ENCODE measurements around the gene GPR158. TPM values are rescaled to one million over a fixed set of nuclear protein-coding genes. Genes with fewer than 3 reads are reported as not detected.

Gene GPR158
- total and polyA plus RNA-seq, 9 of the 15 experiments (the other 6 are each of a cell fraction or from before 2014, with no cell fraction given): 4.0 to 7.6 (median 5.0) TPM

- TF ChIP-seq RAD21 (CRISPR knock-in tag; conservative IDR thresholded peaks at IDR 0.05 in 1 of 2, IDR thresholded peaks at IDR 0.05 in 1 of 2) (peak in 1 of 2 experiments; percentile 46; a peak in 2 of 4 replicates), ZNF764 (CRISPR knock-in tag; IDR thresholded peaks at IDR 0.05; ENCODE audit: low read depth) (no peak)
- TF ChIP-seq, protein P1, sequence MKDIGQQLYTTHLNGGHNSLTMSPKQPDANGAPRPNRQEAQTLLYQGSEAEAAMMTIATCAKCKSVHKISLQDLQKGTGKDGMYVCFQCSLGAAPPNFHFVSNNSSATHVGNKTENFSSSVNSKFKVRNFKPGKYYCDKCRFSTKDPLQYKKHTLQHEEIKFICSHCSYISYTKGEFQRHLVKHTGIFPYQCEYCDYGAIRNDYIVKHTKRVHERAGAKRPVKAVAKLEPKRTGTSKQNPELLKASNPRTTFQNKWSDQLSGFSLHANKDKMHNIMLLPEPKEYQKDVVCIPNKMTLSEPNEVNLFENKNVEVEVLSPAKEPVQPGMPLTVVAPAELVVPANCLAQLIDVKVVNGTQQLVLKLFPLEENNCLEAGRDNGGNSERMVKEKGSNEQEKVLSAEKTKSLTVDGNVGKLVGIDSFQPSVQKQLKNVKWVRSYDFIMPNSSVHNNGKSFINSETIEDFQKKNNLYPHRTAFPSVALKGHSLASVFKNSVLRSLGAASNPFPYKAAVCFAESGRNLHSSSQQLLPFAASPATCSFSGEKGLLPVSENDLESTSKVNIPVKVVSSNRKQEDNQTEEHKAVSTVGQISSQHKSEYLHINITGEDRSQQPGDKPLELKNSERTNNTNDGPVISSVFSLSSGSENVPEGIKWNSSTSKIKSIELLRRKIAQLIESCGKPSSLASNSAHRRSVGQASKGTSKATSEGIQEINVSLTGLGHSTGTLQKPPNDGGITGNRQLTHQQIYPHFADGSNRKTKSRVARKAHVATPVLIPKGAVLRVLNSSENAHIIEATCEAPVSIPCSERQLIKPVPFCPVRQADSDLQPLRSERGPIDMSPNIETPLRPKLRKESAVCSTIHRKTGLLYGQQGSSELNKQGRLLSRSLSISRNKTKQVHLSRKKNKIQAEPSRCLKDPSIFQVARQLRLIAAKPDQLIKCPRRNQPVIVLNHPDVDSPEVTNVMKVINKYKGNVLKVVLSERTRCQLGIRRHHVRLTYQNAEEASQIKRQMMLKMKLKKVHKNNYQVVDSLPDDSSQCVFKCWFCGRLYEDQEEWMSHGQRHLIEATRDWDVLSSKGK (CRISPR knock-in tag; IDR thresholded peaks at IDR 0.05): no peak
- TF ChIP-seq, protein P2, sequence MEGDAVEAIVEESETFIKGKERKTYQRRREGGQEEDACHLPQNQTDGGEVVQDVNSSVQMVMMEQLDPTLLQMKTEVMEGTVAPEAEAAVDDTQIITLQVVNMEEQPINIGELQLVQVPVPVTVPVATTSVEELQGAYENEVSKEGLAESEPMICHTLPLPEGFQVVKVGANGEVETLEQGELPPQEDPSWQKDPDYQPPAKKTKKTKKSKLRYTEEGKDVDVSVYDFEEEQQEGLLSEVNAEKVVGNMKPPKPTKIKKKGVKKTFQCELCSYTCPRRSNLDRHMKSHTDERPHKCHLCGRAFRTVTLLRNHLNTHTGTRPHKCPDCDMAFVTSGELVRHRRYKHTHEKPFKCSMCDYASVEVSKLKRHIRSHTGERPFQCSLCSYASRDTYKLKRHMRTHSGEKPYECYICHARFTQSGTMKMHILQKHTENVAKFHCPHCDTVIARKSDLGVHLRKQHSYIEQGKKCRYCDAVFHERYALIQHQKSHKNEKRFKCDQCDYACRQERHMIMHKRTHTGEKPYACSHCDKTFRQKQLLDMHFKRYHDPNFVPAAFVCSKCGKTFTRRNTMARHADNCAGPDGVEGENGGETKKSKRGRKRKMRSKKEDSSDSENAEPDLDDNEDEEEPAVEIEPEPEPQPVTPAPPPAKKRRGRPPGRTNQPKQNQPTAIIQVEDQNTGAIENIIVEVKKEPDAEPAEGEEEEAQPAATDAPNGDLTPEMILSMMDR (IDR thresholded peaks at IDR 0.05 in 2 of 3, conservative IDR thresholded peaks at IDR 0.05 in 1 of 3; ENCODE audit: insufficient read depth in 2 of 3, low read depth in 1 of 3, low read length in 3 of 3): peak; percentile 33 to 45 (median 41); a peak in 4 of 6 replicates
- Histone ChIP-seq H3K4me1 (replicated peaks in 1 of 2; ENCODE audit: control insufficient read depth in 2 of 2, insufficient read depth in 2 of 2, low read length in 2 of 2) (no peaks in the 10 kb centered on the region), H4K20me1 (replicated peaks; ENCODE audit: control insufficient read depth, insufficient read depth, low read length) (no peaks in the 10 kb centered on the region), H3K9me3 (replicated peaks; ENCODE audit: control insufficient read depth, insufficient read depth, low read depth, low read length) (no peaks in the 10 kb centered on the region), H3K79me2 (ENCODE audit: control insufficient read depth, insufficient read depth, low read length) (no peaks in the 10 kb centered on the region), H3K4me2 (ENCODE audit: insufficient read depth, low read length) (no peak overlapping the region), H3K27me3 (ENCODE audit: control insufficient read depth in 2 of 2, insufficient read depth in 2 of 2, low read length in 2 of 2) (no peaks in the 10 kb centered on the region), H2AFZ (ENCODE audit: low read depth, low read length) (no peak overlapping the region), H3K36me3 (ENCODE audit: control insufficient read depth, insufficient read depth, low read length) (no peaks in the 10 kb centered on the region), H3K9me1 (ENCODE audit: control insufficient read depth, insufficient read depth, low read length) (no peaks in the 10 kb centered on the region), H3K27ac (ENCODE audit: extremely low read depth, low read depth, low read length) (no peak overlapping the region), H3K9ac (ENCODE audit: insufficient read depth in 1 of 2, low read depth in 2 of 2, low read length in 2 of 2) (no peak overlapping the region), H3K4me3 (no peak overlapping the region)
- BruUV-seq (replicated peaks): no TSS peak
- CTCF ChIA-PET (ENCODE audit: low intra/inter-chr PET ratio): no interaction called here
- intact Hi-C loops (cut with micrococcal nuclease) (no loop called here), in situ Hi-C loops (cut with MboI) (no loop called here)
- WGBS (ENCODE audit: insufficient coverage, low coverage, missing lambda C conversion rate): 70% methylated on average over 4 of the region's 4 CpGs
- POLR2A ChIA-PET: no interaction called here
- peak; percentile 76 for ATAC-seq
- FAIRE-seq: peak; percentile 71
- peak in 2 of 4 experiments; percentile 19 to 24 for DNase-seq (ENCODE audit: extremely low read depth in 1 of 4, low spot score in 3 of 4)
These were observed 348.3 kb downstream of the GPR158 start for GRCh38 chr10:25522946-25523608.
